ENCODE results near the gene UNC13B. TPM values are rescaled to one million over a fixed set of nuclear protein-coding genes. Genes with fewer than 3 reads are reported as not detected.

UNC13B gene
- total and polyA plus RNA-seq, 2 donors (not counting 1 experiment from before 2014, with no cell fraction given) = 0.19 to 0.25 TPM

DNA sequence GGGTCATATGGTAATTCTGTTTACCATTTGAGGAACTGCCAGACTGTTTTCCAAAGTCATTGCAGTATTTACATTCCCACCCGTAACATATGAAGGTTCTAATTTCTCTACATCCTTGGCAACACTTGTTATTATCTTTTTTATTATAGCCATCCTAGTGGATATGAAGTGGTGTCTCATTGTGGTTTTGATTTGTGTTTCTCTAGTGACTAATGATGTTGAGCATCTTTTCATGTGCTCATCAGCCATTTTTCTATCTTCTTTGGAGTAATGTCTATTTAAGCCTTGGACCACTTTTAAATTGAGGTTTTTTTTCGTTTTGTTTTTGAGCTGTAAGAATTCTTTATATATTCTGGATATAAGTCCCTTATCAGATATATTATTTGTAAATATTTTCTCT is 195.3 kb downstream of the UNC13B start:
- Histone ChIP-seq H2AFZ (ENCODE audit: insufficient read depth, low read depth, low read length, poor library complexity, severe bottlenecking) (no peak overlapping the region), H3K36me3 (replicated peaks in 1 of 2; ENCODE audit: control extremely low read depth in 1 of 2, control insufficient read depth in 1 of 2, extremely low read depth in 1 of 2, insufficient read depth in 2 of 2, low read length in 1 of 2) (no peaks in the 10 kb centered on the region), H3K4me3 (ENCODE audit: control extremely low read depth in 1 of 5, extremely low read depth in 1 of 5, insufficient read depth in 1 of 5, low read depth in 2 of 5, low read length in 4 of 5) (no peak overlapping the region), H3K79me2 (ENCODE audit: control insufficient read depth, insufficient read depth, low read length) (no peaks in the 10 kb centered on the region), H4K20me1 (ENCODE audit: control insufficient read depth, insufficient read depth, low read length, poor library complexity, severe bottlenecking) (no peaks in the 10 kb centered on the region), H3K4me2 (replicated peaks; ENCODE audit: low read depth, low read length, poor library complexity, severe bottlenecking) (no peak overlapping the region), H3K9ac (ENCODE audit: low read length) (no peak overlapping the region), H3K27me3 (replicated peaks in 1 of 4; ENCODE audit: control extremely low read depth in 1 of 4, control insufficient read depth in 3 of 4, insufficient read depth in 4 of 4, low read length in 3 of 4) (peaks cover 0 to 5% (median 3%) of the 10 kb centered on the region in 4 experiments), H3K27ac (ENCODE audit: low read length in 2 of 2) (no peak overlapping the region), H3K4me1 (ENCODE audit: control insufficient read depth in 2 of 2, insufficient read depth in 2 of 2, low read length in 2 of 2) (no peaks in the 10 kb centered on the region), H3K9me3 (ENCODE audit: control extremely low read depth in 1 of 3, control insufficient read depth in 2 of 3, insufficient read depth in 1 of 3, low read length in 2 of 3) (no peaks in the 10 kb centered on the region)
- ChIA-PET CTCF (no interaction called here), POLR2A (no interaction called here)
- Mint-ChIP-seq H3K27ac (no peak overlapping the region), H3K27me3 (peaks cover 8% of the 10 kb centered on the region), H3K9me3 (ENCODE audit: insufficient read depth) (no peaks in the 10 kb centered on the region), H3K4me1 (no peaks in the 10 kb centered on the region), H3K4me3 (no peak overlapping the region)
- DNase-seq (no peak), ATAC-seq (ENCODE audit: low read depth) (no peak)
- no peak for TF ChIP-seq EZH2 (IDR thresholded peaks at IDR 0.05; ENCODE audit: borderline replicate concordance, insufficient read depth, low read depth, low read length, poor library complexity, severe bottlenecking)
- no CpG with 5 or more reads among the region's 2 CpGs for WGBS (ENCODE audit: insufficient coverage)
- intact Hi-C loops (cut with micrococcal nuclease) = no loop called here

DNA sequence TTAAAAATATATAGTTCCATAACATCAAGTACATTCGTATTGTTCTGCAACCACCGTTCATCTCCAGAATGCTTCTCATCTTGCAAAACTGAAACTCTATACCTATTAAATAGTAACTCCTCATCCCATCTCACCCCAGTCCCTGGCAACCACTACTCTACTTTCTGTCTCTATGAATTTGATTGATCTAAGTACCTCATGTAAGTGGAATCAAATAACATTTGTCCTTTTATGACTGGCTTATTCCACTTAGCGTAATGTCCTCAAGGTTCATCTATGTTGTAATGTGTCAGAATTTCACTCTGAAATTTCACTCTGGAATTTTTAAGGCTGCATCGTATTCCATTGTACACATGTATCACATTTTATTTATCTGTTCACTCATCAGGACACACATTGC is 196.0 kb downstream of the UNC13B start:
- no peak overlapping the region for H3K27ac ChIP-seq (ENCODE audit: low read length in 2 of 2)
- DNase-seq (no peak), ATAC-seq (ENCODE audit: low read depth) (no peak)
- H3K4me2 ChIP-seq (replicated peaks; ENCODE audit: low read depth, low read length, poor library complexity, severe bottlenecking) = no peak overlapping the region
- H3K9me3 Mint-ChIP-seq (ENCODE audit: insufficient read depth) = no peaks in the 10 kb centered on the region
- no peak overlapping the region for H2AFZ ChIP-seq (ENCODE audit: insufficient read depth, low read depth, low read length, poor library complexity, severe bottlenecking)
- H3K9ac ChIP-seq (ENCODE audit: low read length) = no peak overlapping the region
- no peak overlapping the region for H3K27ac Mint-ChIP-seq
- WGBS (ENCODE audit: insufficient coverage) = 80% methylated on average over 1 of the region's 4 CpGs
- H3K27me3 ChIP-seq (replicated peaks in 1 of 4; ENCODE audit: control extremely low read depth in 1 of 4, control insufficient read depth in 3 of 4, insufficient read depth in 4 of 4, low read length in 3 of 4) = peaks cover 0 to 7% (median 3%) of the 10 kb centered on the region in 4 experiments
- no peaks in the 10 kb centered on the region for H3K4me1 Mint-ChIP-seq
- no peaks in the 10 kb centered on the region for H3K79me2 ChIP-seq (ENCODE audit: control insufficient read depth, insufficient read depth, low read length)
- H3K4me1 ChIP-seq (ENCODE audit: control insufficient read depth in 2 of 2, insufficient read depth in 2 of 2, low read length in 2 of 2) = no peaks in the 10 kb centered on the region
- no peaks in the 10 kb centered on the region for H3K9me3 ChIP-seq (ENCODE audit: control extremely low read depth in 1 of 3, control insufficient read depth in 2 of 3, insufficient read depth in 1 of 3, low read length in 2 of 3)
- H3K36me3 ChIP-seq (replicated peaks in 1 of 2; ENCODE audit: control extremely low read depth in 1 of 2, control insufficient read depth in 1 of 2, extremely low read depth in 1 of 2, insufficient read depth in 2 of 2, low read length in 1 of 2) = no peaks in the 10 kb centered on the region
- no peak overlapping the region for H3K4me3 Mint-ChIP-seq
- intact Hi-C loops (cut with micrococcal nuclease) = no loop called here
- H4K20me1 ChIP-seq (ENCODE audit: control insufficient read depth, insufficient read depth, low read length, poor library complexity, severe bottlenecking) = no peaks in the 10 kb centered on the region
- CTCF ChIA-PET = no interaction called here
- peaks cover 8% of the 10 kb centered on the region for H3K27me3 Mint-ChIP-seq
- no peak overlapping the region for H3K4me3 ChIP-seq (ENCODE audit: control extremely low read depth in 1 of 5, extremely low read depth in 1 of 5, insufficient read depth in 1 of 5, low read depth in 2 of 5, low read length in 4 of 5)
- POLR2A ChIA-PET = no interaction called here
- TF ChIP-seq CTCF (IDR thresholded peaks at IDR 0.05) (no peak), EZH2 (IDR thresholded peaks at IDR 0.05; ENCODE audit: borderline replicate concordance, insufficient read depth, low read depth, low read length, poor library complexity, severe bottlenecking) (no peak)

All from B cell (primary cell).